ENCODE data around the gene CDK5RAP1.

The CDK5RAP1 gene

GRCh38 chr20:33333616-33334015 lies 67.7 kb downstream of the CDK5RAP1 start:
- no peak for DNase-seq (ENCODE audit: low spot score)

GRCh38 chr20:33332905-33333456 lies 68.3 kb downstream of the CDK5RAP1 start:
- DNase-seq (ENCODE audit: low spot score) = no peak

- DNase-seq (ENCODE audit: low spot score) = no peak
Measured at GRCh38 chr20:33328157-33329137, 72.9 kb downstream of the CDK5RAP1 start.

- no peak for DNase-seq (ENCODE audit: low spot score)
Measured at GRCh38 chr20:33325350-33325749, 76.0 kb downstream of the CDK5RAP1 start.

GRCh38 chr20:33323236-33323635 lies 78.1 kb downstream of the CDK5RAP1 start:
- no peak for DNase-seq (ENCODE audit: low spot score)

- peak; percentile 59 for DNase-seq (ENCODE audit: low spot score)
Measured at GRCh38 chr20:33322456-33322855, 78.9 kb downstream of the CDK5RAP1 start.

- no peak for DNase-seq (ENCODE audit: low spot score)
Measured at GRCh38 chr20:33320006-33320405, 81.3 kb downstream of the CDK5RAP1 start.

- DNase-seq (ENCODE audit: low spot score) = no peak
Measured at GRCh38 chr20:33318096-33318429, 83.3 kb downstream of the CDK5RAP1 start.

- no peak for DNase-seq (ENCODE audit: low spot score)
Measured at GRCh38 chr20:33317424-33318095, 83.8 kb downstream of the CDK5RAP1 start.

- no peak for DNase-seq (ENCODE audit: low spot score)
Measured at GRCh38 chr20:33316958-33317357, 84.4 kb downstream of the CDK5RAP1 start.

- no peak for DNase-seq (ENCODE audit: low spot score)
Measured at GRCh38 chr20:33316343-33316742, 85.0 kb downstream of the CDK5RAP1 start.

GRCh38 chr20:33313686-33314314 lies 87.5 kb downstream of the CDK5RAP1 start:
- DNase-seq (ENCODE audit: low spot score) = peak; percentile 87

- DNase-seq (ENCODE audit: low spot score) = no peak
Measured at GRCh38 chr20:33312583-33312982, 88.7 kb downstream of the CDK5RAP1 start.

GRCh38 chr20:33311996-33312395 lies 89.3 kb downstream of the CDK5RAP1 start:
- DNase-seq (ENCODE audit: low spot score) = no peak

- DNase-seq (ENCODE audit: low spot score) = no peak
Measured at GRCh38 chr20:33311011-33311410, 90.3 kb downstream of the CDK5RAP1 start.

- peak; percentile 27 for DNase-seq (ENCODE audit: low spot score)
Measured at GRCh38 chr20:33310327-33310899, 90.9 kb downstream of the CDK5RAP1 start.

- DNase-seq (ENCODE audit: low spot score) = no peak
Measured at GRCh38 chr20:33309631-33310030, 91.7 kb downstream of the CDK5RAP1 start.

All from SW480 (cell line).